UCSD-AML1 (cell line): Measurements from ENCODE around the gene EPB41L5.
"Not testable (repeated sequence)": the region's sequence is repeated elsewhere in the genome, so short reads cannot be mapped to it uniquely, and the experiment has no call there.

Experiments
- DNase-seq: peaks from one replicate; lab custom pipeline; 2025; ENCODE audit not compliant: unreplicated experiment; lab: John Stamatoyannopoulos, UW

EPB41L5 gene

GRCh38 chr2:120195553-120195952 is 182.7 kb downstream of the EPB41L5 start:
- DNase-seq = no peak

DNA sequence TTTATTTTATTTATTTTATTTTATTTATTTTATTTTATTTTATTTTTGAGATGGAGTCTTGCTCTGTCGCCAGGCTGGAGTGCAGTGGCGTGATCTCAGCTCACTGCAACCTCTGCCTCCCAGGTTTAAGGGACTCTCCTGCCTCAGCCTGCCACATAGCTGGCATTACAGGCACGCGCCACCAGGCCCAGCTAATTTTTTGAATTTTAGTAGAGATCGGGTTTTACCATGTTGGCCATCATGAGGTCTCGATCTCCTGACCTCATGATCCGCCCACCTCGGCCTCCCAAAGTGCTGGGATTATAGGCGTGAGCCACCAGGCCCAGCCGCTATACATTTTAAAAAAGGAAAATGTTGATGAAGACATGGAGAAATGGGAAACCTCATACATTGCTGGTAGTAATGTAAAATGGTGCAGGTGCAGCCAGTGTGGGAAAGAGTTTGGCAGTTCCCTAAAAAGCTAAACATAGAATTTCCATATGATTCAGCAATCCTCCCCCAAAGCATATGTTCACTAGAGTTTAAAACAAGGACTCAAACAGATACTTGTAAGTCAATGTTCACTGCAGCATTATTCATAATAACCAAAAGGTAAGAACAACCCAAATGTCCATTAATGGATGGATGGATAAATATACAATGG is 187.1 kb downstream of the EPB41L5 start:
- not testable (repeated sequence) for DNase-seq

DNA sequence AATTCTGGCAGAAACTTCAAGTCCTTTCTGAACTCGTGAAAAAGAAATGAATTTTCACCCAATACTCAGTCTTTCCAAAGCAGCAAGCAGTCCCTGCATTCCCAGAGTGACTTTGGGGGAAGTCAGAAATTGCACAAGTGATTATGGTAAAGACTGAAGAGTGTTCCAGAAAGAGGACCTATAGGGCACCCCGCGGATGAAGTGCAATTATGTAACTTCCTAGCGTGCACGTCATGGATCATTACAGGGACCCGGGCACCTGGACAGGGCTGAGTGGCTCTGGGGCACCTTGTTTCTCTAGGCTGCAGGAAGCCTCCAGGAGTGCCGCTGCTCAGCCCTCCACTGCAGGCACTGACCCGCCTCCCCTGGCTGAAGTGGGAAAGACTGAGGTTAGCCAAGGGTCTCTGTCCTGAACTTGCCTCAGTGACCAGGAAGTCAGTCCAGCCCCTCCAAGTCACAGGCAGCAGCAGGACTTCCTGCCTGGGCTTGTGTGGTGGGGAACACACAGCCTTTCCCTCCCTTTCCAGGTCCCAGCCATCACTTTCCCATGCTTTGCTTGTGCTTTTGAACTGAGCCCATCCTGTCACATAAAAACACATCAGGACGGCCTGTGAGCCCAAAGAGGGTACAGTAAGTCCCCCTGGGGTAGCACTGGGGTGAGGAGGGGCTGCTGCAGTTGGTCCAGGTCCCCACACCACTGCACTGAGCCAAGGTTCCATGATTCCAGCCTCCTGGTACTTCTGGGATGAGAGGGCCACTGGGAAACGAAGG is 190.6 kb downstream of the EPB41L5 start:
- no peak for DNase-seq

DNA sequence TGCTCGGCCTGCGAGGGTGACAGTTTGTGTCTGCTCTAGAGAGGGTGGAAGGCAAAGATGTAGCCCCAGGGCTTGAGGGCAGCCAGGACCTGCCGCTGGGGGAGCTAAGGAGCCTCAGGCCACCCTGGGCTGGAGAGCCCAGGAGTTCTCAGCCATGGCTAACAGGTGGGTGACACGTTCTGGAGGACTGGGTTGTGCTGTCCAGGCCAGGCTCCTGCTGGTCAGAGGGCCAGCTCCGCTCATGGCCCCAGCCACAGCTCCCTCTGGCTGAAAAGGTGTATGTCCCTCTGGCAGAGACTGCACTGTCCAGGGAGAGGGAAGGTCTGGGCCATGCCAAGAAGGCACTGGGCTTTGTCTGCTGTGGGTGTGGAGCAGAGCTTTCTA is 191.1 kb downstream of the EPB41L5 start:
- DNase-seq = no peak

DNA sequence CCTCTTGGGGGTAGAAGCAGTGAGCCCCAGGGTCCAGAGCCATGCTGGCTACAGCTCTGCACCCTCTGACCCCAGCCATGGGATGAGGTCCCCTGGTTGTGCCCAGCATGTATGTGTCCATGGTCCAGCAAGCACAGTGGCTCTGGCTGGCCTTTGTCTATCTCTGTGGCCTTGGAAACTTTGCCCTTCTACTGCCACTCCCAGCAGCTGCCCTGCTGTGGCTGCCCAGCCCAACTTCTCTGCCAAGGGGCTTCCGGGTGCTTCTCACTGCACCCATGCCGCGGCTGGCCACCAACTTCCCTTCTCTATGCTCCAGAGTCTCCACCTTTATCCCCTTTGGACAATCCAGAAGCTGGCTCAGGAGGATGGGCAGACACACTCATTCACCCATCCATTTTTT is 191.5 kb downstream of the EPB41L5 start:
- DNase-seq = no peak

- no peak for DNase-seq
Observed at GRCh38 chr2:120204945-120205670, 192.2 kb downstream of the EPB41L5 start.

GRCh38 chr2:120206022-120206581 is 193.2 kb downstream of the EPB41L5 start:
- no peak for DNase-seq

DNA sequence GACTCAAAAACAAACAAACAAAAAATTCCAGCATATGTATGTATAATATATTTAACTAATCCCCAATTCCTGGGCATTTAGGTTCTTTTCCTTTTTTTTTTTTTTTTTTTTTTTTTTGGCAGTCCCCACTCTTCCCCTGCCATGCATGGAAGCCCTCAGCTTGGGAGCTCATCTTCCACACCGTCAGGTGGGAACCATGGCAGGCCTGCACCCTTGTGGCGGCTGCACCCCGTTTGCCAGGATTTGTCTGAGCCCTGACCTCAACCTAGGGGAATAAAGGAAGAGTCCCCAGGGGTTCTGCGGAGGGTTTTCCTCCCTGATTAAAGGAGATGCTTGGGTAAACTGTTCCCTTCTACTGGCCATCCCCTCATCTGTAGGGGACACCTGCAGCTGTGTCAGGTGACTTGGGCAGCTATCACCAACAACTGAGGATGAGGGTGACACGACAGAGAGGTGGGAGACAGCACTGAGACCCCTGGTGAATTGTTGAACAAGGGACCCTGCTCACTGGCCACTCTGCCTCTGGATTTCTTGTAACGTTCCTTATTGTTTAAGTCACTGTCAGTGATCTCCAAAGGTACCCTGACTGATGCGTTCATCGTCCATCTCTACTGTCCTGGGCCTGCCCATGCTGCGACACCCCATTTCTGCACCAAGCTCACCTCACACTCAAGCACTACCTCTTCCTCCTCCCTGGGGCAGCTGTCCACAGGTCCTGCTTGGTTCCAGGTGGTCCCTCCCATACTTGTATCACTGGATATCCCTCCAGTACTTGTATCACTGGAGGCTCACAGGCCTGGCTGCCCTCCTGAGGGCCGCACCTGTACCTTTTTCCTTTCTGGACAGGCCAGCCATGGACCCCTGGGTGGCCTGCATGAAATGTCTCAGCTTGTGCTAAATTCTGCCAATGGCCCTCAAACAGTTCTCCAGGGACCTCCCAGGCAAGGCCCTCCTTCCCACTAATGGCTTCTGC is 195.8 kb downstream of the EPB41L5 start:
- no peak for DNase-seq

DNA sequence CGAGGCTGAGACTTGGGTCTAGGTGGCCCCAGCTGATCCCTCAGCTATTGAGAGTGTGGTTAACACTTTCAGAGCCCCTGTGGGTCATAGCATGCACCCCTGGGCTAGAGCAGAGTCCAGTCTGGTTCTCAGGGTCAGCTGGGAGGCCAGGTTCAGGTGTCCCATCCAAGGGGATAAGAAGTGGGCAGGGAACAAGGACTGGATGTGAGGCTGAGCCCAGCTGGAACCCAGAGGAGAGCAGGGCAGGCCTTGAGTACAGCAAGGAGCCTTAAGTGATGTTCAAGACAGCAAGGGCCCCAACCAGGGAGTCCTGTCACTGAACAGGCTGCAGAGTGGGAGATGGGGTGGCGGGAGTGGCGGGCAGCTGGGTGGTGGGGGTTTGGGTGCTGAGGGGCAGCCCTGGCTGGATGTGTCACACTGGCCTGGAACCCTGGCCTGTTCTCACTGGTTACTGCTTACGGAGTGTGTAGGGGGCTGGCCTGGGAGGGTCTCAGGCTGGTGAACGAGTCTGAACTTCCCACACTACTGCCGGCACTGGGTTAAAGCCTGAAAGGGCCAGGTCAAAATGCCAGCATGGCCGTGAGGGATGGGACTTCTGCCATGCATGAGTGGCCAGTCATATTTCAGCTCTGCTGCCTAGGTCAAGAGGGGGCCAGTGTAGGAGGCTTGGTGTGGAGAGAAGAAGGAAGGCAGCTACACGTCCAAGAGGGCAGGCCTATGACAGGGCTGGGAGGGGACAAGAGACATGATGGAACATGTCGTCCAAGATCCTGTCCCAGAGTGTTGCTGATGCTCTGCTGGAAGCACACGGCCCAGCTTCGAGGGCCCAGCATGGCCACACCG is 196.8 kb downstream of the EPB41L5 start:
- no peak for DNase-seq

DNA sequence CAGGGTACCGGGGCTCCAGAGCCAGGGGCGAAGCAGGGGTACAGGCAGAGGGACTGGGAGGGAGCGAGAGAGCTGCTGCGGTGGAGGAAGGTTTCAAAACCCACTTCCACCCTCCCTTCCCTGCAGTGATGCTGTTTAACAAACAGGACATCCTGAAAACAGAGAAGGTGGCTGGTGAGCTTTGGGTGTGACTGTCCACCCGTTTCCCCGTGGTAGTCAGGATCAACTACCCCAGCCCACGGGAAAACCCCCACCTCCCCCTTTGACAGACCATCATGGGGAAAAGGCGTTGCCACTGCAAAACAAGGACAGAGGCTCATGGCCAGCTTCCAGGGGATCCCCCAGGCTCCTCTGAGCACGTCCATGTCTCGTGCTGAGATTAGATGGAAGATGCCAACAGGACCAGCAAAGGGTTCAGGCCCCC is 197.4 kb downstream of the EPB41L5 start:
- no peak for DNase-seq

DNA sequence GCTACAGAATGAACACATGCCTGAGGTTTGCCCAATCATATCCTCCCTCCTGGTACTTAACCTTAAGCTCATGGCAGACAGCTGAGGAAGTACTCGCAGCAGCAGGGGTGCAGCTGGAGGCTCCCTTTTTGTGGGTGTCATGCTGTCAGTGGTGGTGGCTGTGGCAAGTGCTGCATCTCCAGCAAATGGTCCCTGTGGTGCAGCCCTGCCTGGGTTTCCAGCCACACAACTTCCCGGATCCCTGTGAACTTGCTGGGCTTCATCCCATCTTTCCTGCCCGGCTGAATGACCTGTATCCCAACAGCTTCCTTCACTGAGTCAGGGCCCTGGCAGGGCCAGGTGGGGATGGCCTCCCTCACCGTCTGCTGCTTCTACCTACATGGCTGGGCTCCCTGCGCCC is 205.3 kb downstream of the EPB41L5 start:
- no peak for DNase-seq

DNA sequence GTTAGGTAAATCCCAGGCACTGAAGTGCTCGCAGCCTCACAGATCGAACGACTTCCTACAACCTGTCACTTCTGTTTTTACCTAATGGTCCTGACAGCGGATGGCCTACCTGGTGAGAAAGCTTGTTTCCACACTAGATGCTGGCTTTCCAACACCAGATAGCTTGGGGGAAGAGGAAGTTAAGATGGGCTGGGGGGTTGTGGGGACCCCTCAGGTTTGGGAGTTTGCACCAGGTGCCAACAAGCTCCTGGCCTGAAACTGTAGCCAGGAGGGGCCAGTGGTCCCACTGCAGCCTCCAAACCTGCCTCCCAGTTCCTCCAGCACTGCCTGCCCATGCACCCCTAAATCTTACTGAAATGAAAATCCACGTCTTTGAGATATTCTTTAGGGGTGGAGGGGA is 206.4 kb downstream of the EPB41L5 start:
- no peak for DNase-seq

- no peak for DNase-seq
Observed at GRCh38 chr2:120219766-120220165, 206.9 kb downstream of the EPB41L5 start.

GRCh38 chr2:120220756-120221155 is 207.9 kb downstream of the EPB41L5 start:
- DNase-seq = no peak

GRCh38 chr2:120221616-120222015 is 208.7 kb downstream of the EPB41L5 start:
- DNase-seq = no peak

GRCh38 chr2:120222186-120223033 is 209.5 kb downstream of the EPB41L5 start:
- DNase-seq = no peak

DNA sequence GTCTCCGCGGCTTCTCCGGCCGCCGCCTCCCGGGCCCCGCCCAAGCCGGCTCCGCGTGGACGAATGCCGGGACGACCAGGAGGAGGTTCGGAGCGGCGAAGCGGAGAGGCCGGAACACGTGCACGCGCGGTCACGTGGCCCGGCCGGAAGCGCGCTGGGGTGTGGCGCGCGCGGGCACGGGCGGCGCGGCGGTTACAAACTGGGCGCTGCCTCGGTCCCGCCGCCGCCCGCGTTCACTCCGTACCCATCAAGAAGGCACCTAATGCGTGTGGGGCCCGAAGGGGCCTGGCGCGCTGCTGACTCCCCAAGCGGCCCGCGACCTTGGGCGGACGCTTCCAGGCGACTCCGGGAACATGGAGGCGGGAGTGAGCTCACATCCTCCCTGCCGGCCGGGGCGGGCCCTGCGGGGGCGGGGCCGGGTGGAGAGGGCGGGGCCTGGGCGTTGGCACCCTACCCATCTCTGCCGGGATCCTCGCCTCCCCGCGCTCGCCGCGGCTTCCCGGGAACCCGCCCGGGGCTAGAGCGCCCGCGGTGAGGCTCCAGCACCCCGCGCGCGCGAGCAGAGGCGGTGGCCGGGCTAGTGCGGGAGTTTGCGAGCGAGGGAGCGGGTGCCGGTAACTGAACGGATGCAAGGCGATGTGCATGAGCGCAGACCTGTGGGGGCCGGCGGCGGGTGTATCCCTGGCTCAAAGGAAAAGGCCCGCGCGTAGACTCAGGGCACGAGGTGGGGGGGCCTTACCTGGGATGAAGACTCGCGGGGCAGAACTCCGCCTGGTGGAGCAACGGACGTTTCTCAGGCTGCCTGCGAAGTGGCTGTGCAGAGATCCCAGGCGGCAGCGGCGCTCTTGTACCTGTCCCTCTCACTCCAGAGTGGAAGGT is 210.4 kb downstream of the EPB41L5 start, which contains the start of gene TMEM185B:
TMEM185B (minus strand) TSS at position 367 of the 879 bp plus-strand sequence. CDS start 424 bp downstream, outside the sequence.
- peak; percentile 77 for DNase-seq

- DNase-seq = no peak
Observed at GRCh38 chr2:120224256-120224655, 211.4 kb downstream of the EPB41L5 start.
